ENCODE results near the gene TPH2. TPM values are rescaled to one million over a fixed set of nuclear protein-coding genes. Genes with fewer than 3 reads are reported as not detected.

Gene TPH2
- 1.3 and 2.0 TPM in 2 replicates for total RNA-seq (2011; cell fraction: chromatin; rRNA removed; ENCODE audit: low replicate concordance)
- 0.79 and 0.83 TPM in 2 replicates for total RNA-seq (2011; cell fraction: nucleolus; rRNA removed)
- total RNA-seq (2011; cell fraction: nucleoplasm; rRNA removed) = 1.8 and 1.9 TPM in 2 replicates
- total RNA-seq (2014; rRNA removed) (0.78 TPM in 1 of 2 replicates, not detected in the other), total RNA-seq (2014; rRNA removed; fragmentation: Illumina TruSeq; extraction: Trizol) (0.16 and 0.22 TPM in 2 replicates), total RNA-seq (2015; rRNA removed; fragmentation: Illumina TruSeq; extraction: Trizol) (0.38 TPM in 1 of 2 replicates, not detected in the other), total RNA-seq (2021) (not detected in 2 replicates), polyA plus RNA-seq (2011; rRNA removed) (0.14 TPM in 1 of 2 replicates, not detected in the other), polyA plus RNA-seq (2014; fragmentation: Illumina TruSeq; extraction: Trizol) (0.06 and 0.28 TPM in 2 replicates), polyA plus RNA-seq (2014; fragmentation: Nextera tagmentation; extraction: Ambion mirVana) (under 1 TPM; 0.06 to 0.13 TPM), polyA plus RNA-seq (2014; rRNA removed) (not detected in 2 replicates), polyA minus RNA-seq (2011; rRNA and poly(A)+ RNA removed) (0.15 and 0.32 TPM in 2 replicates), Bru-seq, nascent RNA (percentile 21 among the genes with signal in this experiment), BruChase-seq, experiment 1, labeled RNA remaining after a 2-hour chase (percentile 42 among the genes with signal in this experiment), BruChase-seq, experiment 2, labeled RNA remaining after a 6-hour chase (percentile 39 among the genes with signal in this experiment)
- polyA plus RNA-seq (2011; cell fraction: cytosol; rRNA removed) = 0.07 TPM in 1 of 2 replicates, not detected in the other
- polyA plus RNA-seq (2011; cell fraction: nucleus; rRNA removed) = 0.80 TPM in 1 of 2 replicates, not detected in the other
- polyA plus RNA-seq (2012) = 0.20 and 0.47 TPM in 2 replicates
- not detected in 2 replicates for polyA minus RNA-seq (2011; cell fraction: cytosol; rRNA and poly(A)+ RNA removed)
- 0.33 and 0.81 TPM in 2 replicates for polyA minus RNA-seq (2011; cell fraction: nucleus; rRNA and poly(A)+ RNA removed)
- long read RNA-seq, experiment 1 = 0 reads
- long read RNA-seq, experiment 2 = 0 reads
- long read RNA-seq, experiment 3 = 0 reads

GRCh38 chr12:71938728-71939385 lies at the start of gene TPH2:
TPH2 (plus strand) TSS chr12:71938845; CDS start chr12:71938987, 142 bp downstream.
- FAIRE-seq (peak; percentile 88), DNase-seq (ENCODE audit: extremely low read depth in 1 of 4, low spot score in 3 of 4) (peak; percentile 75 to 85 (median 82)), ATAC-seq (peak; percentile 90)
- Histone ChIP-seq H3K27me3 (ENCODE audit: control insufficient read depth in 2 of 2, insufficient read depth in 2 of 2, low read length in 2 of 2) (no peaks in the 10 kb centered on the region), H3K27ac (ENCODE audit: extremely low read depth, low read depth, low read length) (no peak within 1 kb of the TSS), H3K9ac (ENCODE audit: insufficient read depth in 1 of 2, low read depth in 2 of 2, low read length in 2 of 2) (no peak within 1 kb of the TSS), H3K9me1 (ENCODE audit: control insufficient read depth, insufficient read depth, low read length) (no peaks in the 10 kb centered on the region), H4K20me1 (replicated peaks; ENCODE audit: control insufficient read depth, insufficient read depth, low read length) (no peaks in the 10 kb centered on the region), H3K4me2 (ENCODE audit: insufficient read depth, low read length) (no peak within 1 kb of the TSS), H3K79me2 (ENCODE audit: control insufficient read depth, insufficient read depth, low read length) (no peaks in the 10 kb centered on the region), H3K9me3 (replicated peaks; ENCODE audit: control insufficient read depth, insufficient read depth, low read depth, low read length) (no peaks in the 10 kb centered on the region), H3K36me3 (ENCODE audit: control insufficient read depth, insufficient read depth, low read length) (no peaks in the 10 kb centered on the region), H2AFZ (ENCODE audit: low read depth, low read length) (no peak within 1 kb of the TSS), H3K4me1 (replicated peaks in 1 of 2; ENCODE audit: control insufficient read depth in 2 of 2, insufficient read depth in 2 of 2, low read length in 2 of 2) (peaks cover 0 to 7% of the 10 kb centered on the region in 2 experiments; a peak in 2 of 5 replicates), H3K4me3 (no peak within 1 kb of the TSS)
- intact Hi-C loops (cut with micrococcal nuclease) (loop anchor here (1.0 to 5.0 kb wide), 2 partner anchors 97 to 159 kb away; no protein-coding TSS in a partner anchor), in situ Hi-C loops (cut with MboI) (loop anchor here (10.0 kb wide), 1 partner anchor 164 kb away; no protein-coding TSS in a partner anchor)
- POLR2A ChIA-PET = no interaction called here
- BruUV-seq (replicated peaks) = no TSS peak
- CTCF ChIA-PET (ENCODE audit: low intra/inter-chr PET ratio) = interaction anchor here (2.1 kb wide), 1 partner anchor 159 kb away, joined by 8 read pairs; no protein-coding TSS in a partner anchor
- 6% methylated on average over 16 of the region's 16 CpGs for WGBS (ENCODE audit: insufficient coverage, low coverage, missing lambda C conversion rate)
- TF ChIP-seq DACH1 (IDR thresholded peaks at IDR 0.05; ENCODE audit: partially characterized antibody) = peak; percentile 89
- TF ChIP-seq KLF13 (tag; IDR thresholded peaks at IDR 0.05; ENCODE audit: borderline replicate concordance, low read depth) = peak; percentile 97
- no peak for TF ChIP-seq NEUROD1 (IDR thresholded peaks at IDR 0.05; ENCODE audit: borderline replicate concordance, low read depth, low read length, partially characterized antibody)
- TF ChIP-seq NCOA1 (IDR thresholded peaks at IDR 0.05; ENCODE audit: low read depth) = 0 out of 2 replicates have a peak, but pooled peaks have one; percentile 33
- TF ChIP-seq HINFP (tag; conservative IDR thresholded peaks at IDR 0.05; ENCODE audit: low read depth) = no peak
- 0 out of 2 replicates have a peak, but pooled peaks have one; percentile 30 for TF ChIP-seq VEZF1 (CRISPR knock-in tag; IDR thresholded peaks at IDR 0.05)
- peak; percentile 25; the same call in 1 of the 2 replicates for TF ChIP-seq GATA2 (CRISPR knock-in tag; IDR thresholded peaks at IDR 0.05)
- TF ChIP-seq XRCC5 (IDR thresholded peaks at IDR 0.05; ENCODE audit: low read depth, low read length) = peak; percentile 79; the same call in 1 of the 2 replicates
- peak; percentile 54; the same call in 1 of the 2 replicates for TF ChIP-seq MXI1 (IDR thresholded peaks at IDR 0.05; ENCODE audit: low read depth, low read length)
- peak; percentile 84 for TF ChIP-seq ZNF197 (CRISPR knock-in tag; IDR thresholded peaks at IDR 0.05; ENCODE audit: low read depth)
- TF ChIP-seq CTCF (IDR thresholded peaks at IDR 0.05 in 2 of 3, conservative IDR thresholded peaks at IDR 0.05 in 1 of 3; ENCODE audit: insufficient read depth in 2 of 3, low read depth in 1 of 3, low read length in 3 of 3) = peak; percentile 84 to 92 (median 85)

Measured in K562 (cell line).